HTR-8/SVneo (cell line): ENCODE data around the gene SELENON.

Source experiments
- DNase-seq: peaks from one replicate; pipeline ENCODE4 v3.0.0; 2011; ENCODE audit warnings: low spot score, mixed read lengths; ENCODE audit not compliant: insufficient read length
- FAIRE-seq: peaks from 2 replicates; lab custom pipeline; 2011; peaks lifted over from hg19 to GRCh38; lab: Jason Lieb, UNC

Gene SELENON

GRCh38 chr1:25808481-25809244, 8.7 kb downstream of the SELENON start:
- DNase-seq (no peak), FAIRE-seq (no peak)

- no peak for FAIRE-seq
- no peak for DNase-seq
Observed at GRCh38 chr1:25809283-25809926, 9.4 kb downstream of the SELENON start.

GRCh38 chr1:25809929-25810328, 9.9 kb downstream of the SELENON start:
- FAIRE-seq, result no peak
- no peak for DNase-seq

- FAIRE-seq, result peak; percentile 42
- peak; percentile 59 for DNase-seq
Observed at GRCh38 chr1:25810341-25811299, 10.6 kb downstream of the SELENON start.

DNA sequence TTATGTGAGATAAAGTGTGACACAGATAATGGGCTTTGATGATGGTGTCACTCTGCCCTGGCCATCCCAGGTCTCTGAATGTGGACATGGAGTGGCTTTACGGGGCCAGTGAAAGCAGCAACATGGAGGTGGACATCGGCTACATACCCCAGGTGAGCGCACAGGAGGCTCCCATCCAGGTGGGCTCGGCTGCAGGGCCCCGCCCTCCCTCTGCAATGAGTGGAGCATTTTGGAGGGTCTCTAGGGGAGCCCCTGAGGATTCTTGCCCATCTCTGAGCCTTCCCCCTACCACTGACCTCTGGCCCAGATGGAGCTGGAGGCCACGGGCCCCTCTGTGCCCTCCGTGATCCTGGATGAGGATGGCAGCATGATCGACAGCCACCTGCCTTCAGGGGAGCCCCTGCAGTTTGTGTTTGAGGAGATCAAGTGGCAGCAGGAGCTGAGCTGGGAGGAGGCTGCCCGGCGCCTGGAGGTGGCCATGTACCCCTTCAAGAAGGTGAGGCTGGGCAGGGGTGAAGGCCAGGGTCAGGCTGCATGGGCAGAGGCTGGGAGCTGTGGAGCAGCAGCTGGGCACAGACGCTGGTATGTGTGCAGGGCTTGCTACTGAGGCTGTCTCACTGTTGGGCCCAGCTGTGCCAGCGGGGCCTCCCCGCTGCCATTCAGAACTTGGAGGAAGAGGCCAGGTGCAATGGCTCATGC, 11.5 kb downstream of the SELENON start:
- DNase-seq (no peak), FAIRE-seq (no peak)

DNA sequence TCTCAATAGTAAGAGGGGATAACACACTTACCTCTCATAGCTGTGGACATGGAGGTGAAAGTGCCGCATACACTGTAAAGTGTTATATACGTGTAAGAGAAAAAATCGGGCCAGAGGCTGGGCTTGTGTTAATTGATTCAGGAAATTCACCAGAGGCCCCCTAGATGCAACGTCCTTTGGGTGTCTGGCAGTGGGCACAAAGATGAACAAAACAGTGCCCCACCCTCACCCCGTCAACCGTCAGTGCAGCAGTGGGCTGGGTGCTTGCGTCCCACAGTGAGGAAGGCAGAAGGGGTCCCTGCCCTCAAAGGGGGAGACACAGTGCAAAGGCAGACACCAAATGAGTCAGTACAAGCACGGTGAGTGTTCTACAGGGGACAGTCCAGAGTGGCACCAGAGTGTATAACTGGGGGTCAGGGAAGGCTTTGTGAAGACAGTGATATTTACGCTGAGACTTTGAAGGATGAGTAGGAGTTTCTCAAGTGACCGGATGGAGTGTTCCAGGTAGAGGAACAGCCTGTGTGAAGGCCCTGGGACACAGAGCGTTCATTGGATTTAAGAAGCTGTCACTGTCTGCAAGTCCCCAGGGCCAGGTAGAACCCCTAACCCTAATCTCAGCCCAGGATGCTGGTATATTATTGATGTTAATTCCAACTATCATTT, 13.2 kb downstream of the SELENON start:
- FAIRE-seq, result no peak
- no peak for DNase-seq

- DNase-seq, result no peak
- no peak for FAIRE-seq
Observed at GRCh38 chr1:25813734-25814471, 13.9 kb downstream of the SELENON start.

DNA sequence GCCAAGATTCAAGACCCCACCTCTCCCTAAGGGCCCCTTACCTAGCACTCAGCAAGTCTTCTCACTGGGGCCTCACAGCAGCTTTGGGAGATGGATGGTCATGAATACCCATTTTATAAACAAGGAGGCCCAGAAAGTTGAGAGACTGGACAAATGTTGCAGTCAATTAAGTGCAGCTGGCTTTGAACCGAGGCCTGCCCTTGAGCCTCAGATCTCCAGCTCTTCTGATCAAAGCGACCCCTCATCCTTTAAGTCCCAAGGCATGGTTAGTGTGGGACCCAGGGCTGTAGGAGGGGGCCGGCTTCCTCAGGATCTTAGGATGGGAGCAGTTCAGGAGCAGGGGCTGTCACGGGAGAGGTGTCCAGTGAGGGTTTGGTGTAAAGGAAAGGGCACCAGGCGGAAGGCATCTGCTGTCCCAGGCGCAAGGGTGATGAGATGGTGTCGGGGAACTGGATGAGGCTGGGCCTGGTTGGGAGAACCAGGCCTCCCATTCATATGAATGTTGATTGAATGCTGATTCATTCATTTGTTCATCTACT, 14.6 kb downstream of the SELENON start:
- DNase-seq (no peak), FAIRE-seq (no peak)

DNA sequence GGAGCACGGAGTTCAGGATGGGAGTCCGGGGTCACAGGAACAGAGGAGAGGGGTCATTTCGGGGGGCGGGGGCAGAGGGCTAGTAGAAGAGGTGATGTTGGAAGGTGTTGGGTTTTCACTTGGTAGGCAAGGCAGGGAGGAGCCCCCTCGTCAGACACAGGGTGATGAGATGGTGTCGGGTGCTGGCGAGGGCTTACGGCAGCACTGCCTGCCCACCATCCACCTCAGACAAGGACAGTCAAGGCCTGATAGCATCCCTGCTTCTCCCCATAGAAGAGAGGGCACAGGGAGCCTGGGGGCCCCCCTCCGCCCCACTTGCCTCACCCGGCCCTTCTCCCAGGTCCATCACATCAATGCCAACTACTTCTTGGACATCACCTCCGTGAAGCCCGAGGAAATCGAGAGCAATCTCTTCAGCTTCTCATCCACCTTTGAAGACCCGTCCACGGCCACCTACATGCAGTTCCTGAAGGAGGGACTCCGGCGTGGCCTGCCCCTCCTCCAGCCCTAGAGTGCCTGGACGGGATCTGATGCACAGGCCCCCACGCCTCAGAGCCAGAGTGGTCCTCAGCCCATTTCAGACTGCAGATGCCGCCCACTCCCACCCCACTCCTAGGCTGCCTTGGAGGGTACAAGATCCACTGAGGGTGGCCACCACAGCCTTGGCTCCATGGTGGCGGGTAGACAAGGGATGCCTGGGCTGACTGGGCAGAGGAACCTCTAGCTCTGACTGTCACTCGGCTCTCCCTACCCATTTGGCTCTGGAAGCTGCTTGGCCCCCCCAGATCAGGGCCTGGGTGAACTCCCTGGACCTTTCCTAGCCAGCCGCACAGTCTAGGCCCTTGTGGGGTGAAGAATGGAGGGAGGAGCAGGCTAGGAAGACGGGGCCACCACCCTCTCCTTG, 15.5 kb downstream of the SELENON start:
- DNase-seq, result no peak
- FAIRE-seq, result no peak

DNA sequence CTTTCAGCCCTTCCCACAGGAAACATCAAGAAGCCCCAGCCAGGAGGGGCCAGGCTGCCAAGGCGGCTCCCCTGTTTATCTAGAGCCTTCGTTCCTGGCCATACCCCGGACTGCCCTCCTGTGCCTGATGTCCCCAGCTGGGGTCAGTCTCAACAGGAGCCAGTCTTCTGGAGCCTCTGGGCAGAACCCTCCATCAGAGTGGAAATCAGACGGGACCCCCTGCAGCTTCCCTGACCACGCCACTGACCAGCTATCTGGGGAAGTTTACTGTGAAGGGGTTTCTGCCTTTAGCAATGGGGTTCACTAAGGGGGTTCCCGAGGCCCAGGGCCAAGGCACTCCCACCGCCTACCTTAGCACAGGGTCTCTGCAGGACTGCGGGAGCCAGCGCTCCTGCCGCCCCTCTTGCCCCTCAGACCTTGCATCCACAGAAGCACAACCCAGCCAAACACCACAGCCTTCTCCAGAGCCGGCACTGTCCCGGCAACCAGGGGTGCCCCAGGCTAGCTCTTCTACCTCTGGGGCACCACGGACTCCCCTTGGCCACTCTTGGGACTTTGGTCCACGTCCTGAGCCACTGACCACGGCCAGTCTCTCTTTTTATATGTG, 16.2 kb downstream of the SELENON start:
- FAIRE-seq (no peak), DNase-seq (no peak)

- no peak for FAIRE-seq
- DNase-seq, result no peak
Observed at GRCh38 chr1:25817840-25818501, 18.0 kb downstream of the SELENON start.

DNA sequence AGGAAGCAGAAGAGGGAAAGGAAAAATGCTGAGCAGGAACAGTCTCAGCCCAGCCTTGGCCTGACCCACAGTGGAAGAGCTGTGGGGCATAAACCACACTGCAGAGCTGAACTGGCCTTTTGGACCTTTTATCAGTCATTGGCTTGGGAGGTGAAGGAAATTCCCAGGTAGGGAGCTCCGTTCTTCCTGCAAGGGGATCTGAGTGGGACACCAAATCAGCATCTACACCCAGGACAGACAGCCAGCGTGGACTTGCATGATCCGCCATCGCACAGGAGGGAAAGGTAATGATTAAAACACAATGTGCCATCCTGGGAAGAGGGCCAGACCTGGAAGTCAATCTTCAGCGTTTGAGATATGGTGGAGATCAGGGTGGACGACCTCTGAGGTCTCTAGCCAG, 18.6 kb downstream of the SELENON start:
- FAIRE-seq, result no peak
- DNase-seq, result no peak

DNA sequence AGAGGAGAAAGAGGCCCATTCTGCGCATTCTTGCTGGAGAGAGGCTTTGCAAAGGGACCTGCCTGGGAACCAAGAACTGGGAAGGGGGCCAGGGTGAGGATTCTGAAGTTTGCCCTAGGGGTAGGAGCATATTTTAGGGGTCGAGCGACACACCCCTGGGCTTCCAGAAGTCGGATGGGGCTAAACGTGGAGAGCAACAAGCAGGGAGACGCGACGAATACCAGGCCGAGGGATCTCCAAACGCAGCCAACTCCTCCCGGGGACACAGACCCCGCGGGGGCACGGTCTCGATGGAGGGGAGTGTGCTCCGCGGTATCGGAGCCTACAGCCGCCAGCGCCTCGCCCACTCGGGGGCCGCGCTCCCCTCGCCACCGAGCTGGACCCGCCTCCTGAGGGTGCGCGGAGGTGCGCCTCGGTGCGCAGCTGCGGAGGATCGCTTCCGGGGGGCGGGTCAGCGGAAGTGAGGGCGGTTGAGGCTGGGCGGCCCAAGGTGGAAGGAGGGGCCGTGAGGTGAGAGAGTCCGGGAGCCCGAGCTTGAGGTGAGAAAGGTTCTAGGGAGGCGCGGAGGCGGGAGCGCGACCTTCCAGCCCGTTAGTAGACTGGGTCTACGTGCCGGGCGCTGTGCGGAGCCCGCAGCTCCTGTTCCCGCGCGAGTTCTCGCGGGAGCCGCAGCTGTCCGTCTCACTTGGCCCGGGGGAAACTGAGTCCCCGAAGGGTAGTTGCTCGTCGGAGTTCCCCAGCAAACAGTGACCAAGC, 19.7 kb downstream of the SELENON start, which contains the start of gene MTFR1L:
MTFR1L (plus strand) TSS at position 464 of the 756 bp plus-strand sequence. CDS start 3,151 bp downstream, outside the sequence.
- FAIRE-seq (peak; percentile 88), DNase-seq (peak; percentile 86)

DNA sequence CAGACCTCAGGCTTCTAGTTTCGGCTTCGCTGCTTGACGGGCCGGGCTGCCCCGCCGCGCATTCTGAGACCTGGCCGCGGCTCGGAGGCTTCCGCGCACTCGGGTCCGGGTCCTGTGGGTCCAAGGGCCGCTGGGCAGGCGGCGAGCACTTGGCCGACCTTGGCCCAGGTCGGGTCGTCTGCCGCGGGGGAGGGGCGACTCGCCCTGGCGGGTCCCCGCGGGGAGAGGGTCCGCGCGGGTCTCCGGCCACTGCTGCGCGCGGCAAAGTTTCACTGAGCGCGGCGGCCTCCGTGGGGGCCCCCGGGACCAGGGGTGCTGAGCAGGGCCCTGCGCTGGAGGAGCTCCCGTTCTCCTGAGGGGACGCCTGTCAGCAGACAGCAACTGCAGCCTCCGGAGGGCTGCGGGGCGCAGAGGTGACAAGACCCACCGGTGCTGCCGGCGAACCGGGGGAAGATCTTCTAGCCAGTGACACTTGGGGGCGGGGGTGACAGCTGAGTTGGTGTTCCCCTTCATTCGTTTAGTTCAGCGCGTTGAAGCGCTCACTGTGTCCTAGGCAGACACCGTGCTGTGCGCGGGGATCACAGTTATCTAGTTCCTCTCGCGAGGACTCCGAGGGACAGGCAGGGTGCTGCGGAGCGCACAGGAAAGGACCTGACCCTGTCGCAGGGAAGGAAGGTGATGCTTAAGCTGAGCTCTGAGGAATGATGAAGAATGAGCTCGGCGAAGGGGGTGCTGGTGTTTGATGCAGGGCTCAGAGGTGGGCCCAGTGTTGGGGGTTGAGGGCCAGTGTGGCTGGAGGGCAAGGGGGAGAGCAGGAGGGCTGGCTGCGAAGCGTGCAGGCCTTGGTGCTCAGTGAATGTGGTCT, 20.5 kb downstream of the SELENON start:
- DNase-seq (peak; percentile 57), FAIRE-seq (peak; percentile 40)

- DNase-seq (no peak), FAIRE-seq (no peak)
Observed at GRCh38 chr1:25821112-25821476, 21.1 kb downstream of the SELENON start.
